ENCODE data around the gene C19orf25.

The C19orf25 gene

GRCh38 chr19:1460033-1460995, 18.7 kb downstream of the C19orf25 start:
- DNase-seq: no peak

GRCh38 chr19:1459479-1459878, 19.5 kb downstream of the C19orf25 start:
- DNase-seq: peak; percentile 43

- DNase-seq: no peak
Measured at GRCh38 chr19:1457892-1458291, 21.1 kb downstream of the C19orf25 start.

GRCh38 chr19:1457031-1457739, 21.8 kb downstream of the C19orf25 start:
- no peak for DNase-seq

GRCh38 chr19:1456121-1456900, 22.7 kb downstream of the C19orf25 start:
- no peak for DNase-seq

GRCh38 chr19:1455336-1456120, 23.5 kb downstream of the C19orf25 start:
- DNase-seq: peak; percentile 68

- no peak for DNase-seq
Measured at GRCh38 chr19:1455002-1455335, 24.0 kb downstream of the C19orf25 start.

GRCh38 chr19:1453525-1454364, 25.3 kb downstream of the C19orf25 start:
- DNase-seq: no peak

- no peak for DNase-seq
Measured at GRCh38 chr19:1452802-1453524, 26.1 kb downstream of the C19orf25 start.

- DNase-seq: no peak
Measured at GRCh38 chr19:1451916-1452801, 26.9 kb downstream of the C19orf25 start.

- no peak for DNase-seq
Measured at GRCh38 chr19:1450735-1451731, 28.0 kb downstream of the C19orf25 start.

- no peak for DNase-seq
Measured at GRCh38 chr19:1449467-1450442, 29.3 kb downstream of the C19orf25 start, which contains the start of gene APC2. Gene APC2 (plus strand): TSS chr19:1450121. CDS start chr19:1453002, 2,881 bp downstream.

- no peak for DNase-seq
Measured at GRCh38 chr19:1447944-1448343, 31.1 kb downstream of the C19orf25 start.

- no peak for DNase-seq
Measured at GRCh38 chr19:1447504-1447903, 31.5 kb downstream of the C19orf25 start.

- no peak for DNase-seq
Measured at GRCh38 chr19:1446713-1447481, 32.1 kb downstream of the C19orf25 start.
